Calu3 (cell line): Measurements from ENCODE around the gene EEIG2. TPM values are rescaled to one million over a fixed set of nuclear protein-coding genes. Genes with fewer than 3 reads are reported as not detected.

Source experiments
- BruUV-seq: library from RNA; stranded (reverse); fragments of 400-500 nt; replicated peaks from 2 replicates; lab custom pipeline; 2021; lab: Mats Ljungman, UMichigan
- CTCF ChIA-PET: fragments of 300-600 bp; sonication (Branson Sonifier 250); formaldehyde crosslinking; loops from one replicate; lab custom pipeline; 2022; ENCODE audit warnings: antibody characterized with exemption; lab: Charles Lee
- DNase-seq: peaks from one replicate; pipeline ENCODE4 v3.0.0; 2022
- H3K27ac Mint-ChIP-seq: one replicate; pipeline ENCODE4 v1.8.0; 2022; ENCODE audit warnings: mixed read lengths; ENCODE audit not compliant: unreplicated experiment
- H3K27me3 Mint-ChIP-seq: one replicate; pipeline ENCODE4 v1.8.0; 2022; ENCODE audit warnings: mixed read lengths; ENCODE audit not compliant: unreplicated experiment
- H3K36me3 Mint-ChIP-seq: one replicate; pipeline ENCODE4 v1.8.0; 2022; ENCODE audit warnings: mild to moderate bottlenecking, moderate library complexity, mixed read lengths; ENCODE audit not compliant: insufficient read depth, unreplicated experiment
- H3K4me1 Mint-ChIP-seq: one replicate; pipeline ENCODE4 v1.8.0; 2022; ENCODE audit warnings: mild to moderate bottlenecking, low read depth, mixed read lengths; ENCODE audit not compliant: unreplicated experiment
- H3K4me3 Mint-ChIP-seq: one replicate; pipeline ENCODE4 v1.8.0; 2022; ENCODE audit warnings: mild to moderate bottlenecking, low read depth, moderate library complexity, mixed read lengths; ENCODE audit not compliant: unreplicated experiment
- H3K9me3 Mint-ChIP-seq: one replicate; pipeline ENCODE4 v1.8.0; 2022; ENCODE audit warnings: low read depth, mixed read lengths; ENCODE audit not compliant: unreplicated experiment
- CTCF ChIP-seq: fragments of 200-600 bp; IDR thresholded peaks from one replicate; pipeline ENCODE4 v1.8.0; 2022; ENCODE audit warnings: antibody characterized with exemption; ENCODE audit not compliant: unreplicated experiment
- intact Hi-C: fragments of 100-400 bp; cut with micrococcal nuclease; formaldehyde crosslinking; loops from one replicate; pipeline ENCODE4 v1.10.0; 2022; ENCODE audit not compliant: unreplicated experiment
- total RNA-seq: library from RNA; stranded (reverse); gene quantifications from 2 replicates; pipeline ENCODE4 v1.2.3, GENCODE V29; 2022

Gene EEIG2
- total RNA-seq, 1 experiment from 2014 or later = 13.6 TPM

DNA sequence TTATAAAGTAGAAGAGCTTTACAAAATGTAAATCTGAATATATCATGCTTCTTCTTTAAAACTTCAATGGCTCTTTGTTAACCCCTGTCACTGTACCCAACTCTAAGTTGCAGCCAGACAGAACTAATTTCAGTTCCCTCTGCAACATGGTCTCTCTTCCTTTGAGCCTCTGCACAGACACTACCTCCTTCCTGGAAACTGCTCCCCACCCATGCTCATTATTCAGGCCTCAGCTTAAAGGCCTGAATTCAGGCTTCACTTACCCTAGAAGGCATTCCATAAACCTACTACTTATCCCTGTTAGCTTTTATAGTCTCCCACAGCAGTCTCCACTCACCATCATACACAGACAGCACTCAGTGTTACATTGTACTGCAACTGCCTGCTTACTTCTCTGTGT lies 2.6 kb upstream of the EEIG2 start:
- CTCF ChIA-PET = no interaction called here
- Mint-ChIP-seq H3K4me1 (no peaks in the 10 kb centered on the region), H3K27ac (no peak overlapping the region), H3K36me3 (peaks cover 8% of the 10 kb centered on the region), H3K9me3 (no peaks in the 10 kb centered on the region), H3K27me3 (no peaks in the 10 kb centered on the region), H3K4me3 (no peak overlapping the region)
- intact Hi-C loops = no loop called here
- TF ChIP-seq CTCF = no peak
- no peak for DNase-seq
- BruUV-seq = no TSS peak

- CTCF ChIA-PET = interaction anchor here (0.6 to 2.4 kb wide), 6 partner anchors 9 to 83 kb away, joined by 3 to 11 read pairs (median 5); no protein-coding TSS in a partner anchor
- peak overlapping the region; percentile 68 for H3K27ac Mint-ChIP-seq
- peak; percentile 14 for DNase-seq
- H3K9me3 Mint-ChIP-seq = no peaks in the 10 kb centered on the region
- TF ChIP-seq CTCF = no peak
- no peaks in the 10 kb centered on the region for H3K27me3 Mint-ChIP-seq
- no TSS peak for BruUV-seq
- intact Hi-C loops = loop anchor here (2.0 kb wide), 2 partner anchors 24 to 82 kb away; no protein-coding TSS in a partner anchor
- H3K4me1 Mint-ChIP-seq = no peaks in the 10 kb centered on the region
- peaks cover 8% of the 10 kb centered on the region for H3K36me3 Mint-ChIP-seq
- H3K4me3 Mint-ChIP-seq = peak overlapping the region; percentile 78
Observed at GRCh38 chr1:108560189-108560873, 431 bp downstream of the EEIG2 start.

DNA sequence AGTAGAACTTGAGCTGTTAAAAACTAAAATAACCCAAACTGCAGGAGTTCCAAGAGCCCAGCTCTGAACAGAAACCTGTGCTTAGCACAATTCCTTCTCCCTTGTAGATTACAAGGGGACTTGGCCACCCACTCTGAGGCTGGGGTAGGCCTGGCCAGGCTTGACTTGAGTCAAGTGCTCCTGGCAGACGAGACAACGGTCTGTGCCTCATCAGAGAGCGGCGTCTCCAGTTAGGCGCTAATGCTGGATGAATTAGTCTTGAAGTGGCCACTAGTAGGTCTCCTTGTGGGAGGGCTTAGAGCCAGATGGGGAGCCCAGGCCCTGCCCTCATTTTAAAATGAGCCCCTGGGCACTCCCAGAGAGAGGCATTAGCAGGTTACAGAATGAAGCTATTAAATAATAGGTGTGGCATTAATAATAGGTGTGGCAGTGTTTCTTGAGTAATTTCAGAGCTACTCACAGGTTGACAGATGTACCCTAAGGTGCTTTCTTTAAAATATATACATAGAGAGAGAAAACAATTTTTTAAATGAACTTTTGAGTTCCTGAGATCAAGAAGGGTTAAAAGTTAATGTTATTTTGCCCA lies 1.1 kb downstream of the EEIG2 start:
- CTCF ChIA-PET = interaction anchor here (1.5 to 2.4 kb wide), 2 partner anchors 10 to 49 kb away, joined by 9 to 11 read pairs; no protein-coding TSS in a partner anchor
- intact Hi-C loops = loop anchor here (1.0 to 2.0 kb wide), 3 partner anchors 24 to 82 kb away; no protein-coding TSS in a partner anchor
- Mint-ChIP-seq H3K27me3 (no peaks in the 10 kb centered on the region), H3K27ac (peak overlapping the region; percentile 68), H3K4me1 (no peaks in the 10 kb centered on the region), H3K36me3 (peaks cover 8% of the 10 kb centered on the region), H3K9me3 (no peaks in the 10 kb centered on the region), H3K4me3 (peak overlapping the region; percentile 78)
- peak; percentile 37 for DNase-seq
- no TSS peak for BruUV-seq
- TF ChIP-seq CTCF = no peak

DNA sequence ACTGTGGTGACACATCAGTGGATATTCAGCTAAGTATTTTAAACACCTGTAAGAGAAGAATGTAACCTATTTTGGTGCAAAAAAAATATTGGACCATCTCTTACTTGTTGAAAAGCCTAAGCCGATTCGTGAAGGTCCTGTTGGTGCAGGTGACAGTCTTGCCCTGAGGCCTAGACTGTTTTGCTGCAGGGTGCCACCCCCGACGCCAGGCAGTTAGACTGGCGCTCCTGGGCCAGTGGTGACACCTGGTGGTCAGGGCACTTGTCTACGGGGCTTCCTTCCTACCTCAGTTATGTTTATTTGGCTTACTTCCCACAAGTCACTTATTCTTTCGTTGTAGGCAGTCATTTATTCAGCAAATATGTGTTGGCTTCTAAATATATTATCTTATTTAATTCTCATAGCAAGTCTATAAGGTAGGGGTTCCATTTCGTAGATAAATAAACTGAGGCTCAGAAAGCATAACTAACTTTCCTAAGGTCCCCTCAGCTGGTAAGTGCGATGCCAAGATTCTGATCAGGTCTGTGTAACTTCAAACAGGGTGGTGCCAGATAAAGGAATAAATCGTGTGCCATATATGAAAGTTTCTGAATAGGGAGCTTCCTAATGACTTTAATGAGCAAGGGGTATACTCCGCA lies 1.9 kb downstream of the EEIG2 start:
- Mint-ChIP-seq H3K9me3 (no peaks in the 10 kb centered on the region), H3K36me3 (peaks cover 8% of the 10 kb centered on the region), H3K27ac (no peak overlapping the region), H3K4me3 (no peak overlapping the region), H3K27me3 (no peaks in the 10 kb centered on the region), H3K4me1 (no peaks in the 10 kb centered on the region)
- DNase-seq = peak; percentile 85
- CTCF ChIA-PET = interaction anchor here (2.4 kb wide), 1 partner anchor 50 kb away, joined by 11 read pairs; no protein-coding TSS in a partner anchor
- intact Hi-C loops = loop anchor here (1.0 to 2.0 kb wide), 3 partner anchors 23 to 81 kb away; no protein-coding TSS in a partner anchor
- TF ChIP-seq CTCF = peak; percentile 62
- TSS peak; percentile 39 for BruUV-seq
